IPS-NIHi7 (cell line): ENCODE data around the gene TOX3.

ENCODE experiments used
- DNase-seq: peaks from one replicate; pipeline ENCODE4 v3.0.0; 2012; ENCODE audit warnings: mixed read lengths; ENCODE audit errors: extremely low spot score

TOX3 gene

GRCh38 chr16:52563767-52564611 is 17.0 kb upstream of the TOX3 start:
- no peak for DNase-seq

GRCh38 chr16:52562770-52563169 is 15.8 kb upstream of the TOX3 start:
- no peak for DNase-seq

- DNase-seq, result no peak
These were observed 15.2 kb upstream of the TOX3 start for GRCh38 chr16:52561910-52562741.

- no peak for DNase-seq
These were observed 11.5 kb upstream of the TOX3 start for GRCh38 chr16:52558448-52558847.

GRCh38 chr16:52557236-52557635 is 10.3 kb upstream of the TOX3 start:
- no peak for DNase-seq

GRCh38 chr16:52556083-52556482 is 9.1 kb upstream of the TOX3 start:
- DNase-seq, result no peak

- DNase-seq, result no peak
These were observed 8.6 kb upstream of the TOX3 start for GRCh38 chr16:52555572-52555971.

GRCh38 chr16:52554334-52554733 is 7.4 kb upstream of the TOX3 start:
- no peak for DNase-seq

- DNase-seq, result no peak
These were observed 6.4 kb upstream of the TOX3 start for GRCh38 chr16:52553322-52553721.

GRCh38 chr16:52552643-52553042 is 5.7 kb upstream of the TOX3 start:
- no peak for DNase-seq

- peak; percentile 56 for DNase-seq
These were observed 2.2 kb upstream of the TOX3 start for GRCh38 chr16:52549011-52549692.

GRCh38 chr16:52548261-52549010 is 1.5 kb upstream of the TOX3 start:
- no peak for DNase-seq

- no peak for DNase-seq
These were observed 882 bp upstream of the TOX3 start for GRCh38 chr16:52547834-52548215.

- peak; percentile 37 for DNase-seq
These were observed 496 bp downstream of the TOX3 start for GRCh38 chr16:52546291-52547003.

- DNase-seq, result no peak
These were observed 1.1 kb downstream of the TOX3 start for GRCh38 chr16:52545898-52546266.

GRCh38 chr16:52545222-52545897 is 1.6 kb downstream of the TOX3 start:
- DNase-seq, result peak; percentile 30

GRCh38 chr16:52544703-52545102 is 2.2 kb downstream of the TOX3 start:
- no peak for DNase-seq

- no peak for DNase-seq
These were observed 3.3 kb downstream of the TOX3 start for GRCh38 chr16:52543654-52544053.

- DNase-seq, result no peak
These were observed 6.0 kb downstream of the TOX3 start for GRCh38 chr16:52540910-52541309.

GRCh38 chr16:52539191-52539590 is 7.8 kb downstream of the TOX3 start:
- no peak for DNase-seq
